Cardiac muscle cell (in vitro differentiated cells and primary cell): ENCODE data around the gene CDK14. TPM values are rescaled to one million over a fixed set of nuclear protein-coding genes. Genes with fewer than 3 reads are reported as not detected.

Source experiments
- DNase-seq, 2 donors: peaks; one replicate each; pipeline versions ENCODE4 v3.0.0 to v3.0.0-alpha.2; 2010 to 2017; ENCODE audit warnings: low read depth in 1 of 2, low spot score in 1 of 2
- H3K27ac ChIP-seq: fragments of 200-600 bp; sonication (generic); 2 replicates; pipeline ENCODE4 v1.5.1; 2016
- H3K27me3 ChIP-seq: fragments of 200-600 bp; sonication (generic); 2 replicates; pipeline ENCODE4 v1.6.0; 2016; ENCODE audit warnings: control low read depth
- H3K36me3 ChIP-seq: fragments of 200-600 bp; sonication (generic); 2 replicates; pipeline ENCODE4 v1.5.1; 2016; ENCODE audit warnings: control low read depth
- H3K4me1 ChIP-seq: fragments of 200-600 bp; sonication (generic); 2 replicates; pipeline ENCODE4 v1.8.1; 2017; ENCODE audit warnings: low read depth, mild to moderate bottlenecking, mixed run types
- H3K4me3 ChIP-seq: fragments of 200-600 bp; sonication (generic); 2 replicates; pipeline ENCODE4 v1.5.1; 2016; ENCODE audit warnings: mild to moderate bottlenecking
- H3K9me3 ChIP-seq: fragments of 200-600 bp; sonication (generic); 2 replicates; pipeline ENCODE4 v1.5.1; 2017; ENCODE audit warnings: low read depth, mild to moderate bottlenecking, control low read depth
- polyA plus RNA-seq: library from polyadenylated mRNA; unstranded; fragments of >200 nt; fragmentation: Nextera tagmentation; extraction: Ambion mirVana; gene quantifications from 2 replicates; pipeline ENCODE4 v1.2.1, GENCODE V29; 2016
- total RNA-seq: library from RNA; depleted of rRNA; stranded (reverse); fragments of >200 nt; gene quantifications from 2 replicates; pipeline ENCODE4 v1.2.3, GENCODE V29; 2016
- TF ChIP-seq, protein P1 (sequence below): IDR thresholded peaks from 2 replicates; pipeline ENCODE4 v1.5.1; 2012; ENCODE audit warnings: low read depth, mild to moderate bottlenecking, low read length

CDK14 gene
- total and polyA plus RNA-seq, 2 experiments from 2014 or later = 22.5 to 23.1 TPM

DNA sequence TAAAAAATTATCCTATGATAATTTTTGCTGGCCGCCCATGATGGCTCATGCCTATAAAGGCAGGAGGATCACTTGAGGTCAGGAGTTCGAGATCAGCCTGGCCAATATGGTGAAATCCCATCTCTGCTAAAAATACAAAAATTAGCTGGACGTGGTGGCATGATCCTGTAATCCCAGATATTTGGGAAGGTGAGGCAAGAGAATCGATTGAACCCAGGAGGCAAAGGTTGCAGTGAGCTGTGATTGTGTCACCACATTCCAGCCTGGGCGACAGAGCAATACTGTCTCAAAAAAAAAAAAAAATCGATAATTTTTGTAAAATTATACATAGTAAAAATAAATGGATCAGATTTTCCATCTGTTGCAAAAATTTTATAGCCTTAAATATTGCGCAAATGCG is 31.7 kb upstream of the CDK14 start:
- TF ChIP-seq, protein P1, sequence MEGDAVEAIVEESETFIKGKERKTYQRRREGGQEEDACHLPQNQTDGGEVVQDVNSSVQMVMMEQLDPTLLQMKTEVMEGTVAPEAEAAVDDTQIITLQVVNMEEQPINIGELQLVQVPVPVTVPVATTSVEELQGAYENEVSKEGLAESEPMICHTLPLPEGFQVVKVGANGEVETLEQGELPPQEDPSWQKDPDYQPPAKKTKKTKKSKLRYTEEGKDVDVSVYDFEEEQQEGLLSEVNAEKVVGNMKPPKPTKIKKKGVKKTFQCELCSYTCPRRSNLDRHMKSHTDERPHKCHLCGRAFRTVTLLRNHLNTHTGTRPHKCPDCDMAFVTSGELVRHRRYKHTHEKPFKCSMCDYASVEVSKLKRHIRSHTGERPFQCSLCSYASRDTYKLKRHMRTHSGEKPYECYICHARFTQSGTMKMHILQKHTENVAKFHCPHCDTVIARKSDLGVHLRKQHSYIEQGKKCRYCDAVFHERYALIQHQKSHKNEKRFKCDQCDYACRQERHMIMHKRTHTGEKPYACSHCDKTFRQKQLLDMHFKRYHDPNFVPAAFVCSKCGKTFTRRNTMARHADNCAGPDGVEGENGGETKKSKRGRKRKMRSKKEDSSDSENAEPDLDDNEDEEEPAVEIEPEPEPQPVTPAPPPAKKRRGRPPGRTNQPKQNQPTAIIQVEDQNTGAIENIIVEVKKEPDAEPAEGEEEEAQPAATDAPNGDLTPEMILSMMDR = no peak
- Histone ChIP-seq H3K27ac (no peak overlapping the region), H3K27me3 (no peaks in the 10 kb centered on the region), H3K9me3 (no peaks in the 10 kb centered on the region), H3K4me3 (no peak overlapping the region), H3K36me3 (no peaks in the 10 kb centered on the region), H3K4me1 (no peaks in the 10 kb centered on the region)
- DNase-seq = no peak

DNA sequence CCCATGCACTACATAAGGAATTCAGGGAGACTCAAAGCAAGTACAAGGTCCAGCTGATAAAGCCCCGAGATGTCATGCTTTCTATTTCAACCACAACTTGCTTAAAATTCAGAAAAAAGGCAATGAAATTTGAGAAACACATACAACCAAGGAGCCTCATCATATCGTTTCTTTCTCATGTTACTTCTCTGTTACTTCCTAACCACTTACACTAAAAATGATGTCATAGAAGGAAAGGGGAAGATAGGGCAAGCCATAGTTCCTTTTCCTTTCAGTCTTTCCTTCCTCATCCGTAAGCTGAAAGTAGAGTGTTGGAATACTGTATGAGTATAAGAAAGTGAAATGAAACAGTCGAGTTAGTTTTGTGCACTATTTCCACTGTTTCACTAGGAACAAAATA is 27.9 kb upstream of the CDK14 start:
- peaks cover 11% of the 10 kb centered on the region for H3K4me1 ChIP-seq
- no peak overlapping the region for H3K4me3 ChIP-seq
- TF ChIP-seq, protein P1 = no peak
- H3K27ac ChIP-seq = no peak overlapping the region
- no peaks in the 10 kb centered on the region for H3K36me3 ChIP-seq
- no peak for DNase-seq
- no peaks in the 10 kb centered on the region for H3K9me3 ChIP-seq
- H3K27me3 ChIP-seq = no peaks in the 10 kb centered on the region

DNA sequence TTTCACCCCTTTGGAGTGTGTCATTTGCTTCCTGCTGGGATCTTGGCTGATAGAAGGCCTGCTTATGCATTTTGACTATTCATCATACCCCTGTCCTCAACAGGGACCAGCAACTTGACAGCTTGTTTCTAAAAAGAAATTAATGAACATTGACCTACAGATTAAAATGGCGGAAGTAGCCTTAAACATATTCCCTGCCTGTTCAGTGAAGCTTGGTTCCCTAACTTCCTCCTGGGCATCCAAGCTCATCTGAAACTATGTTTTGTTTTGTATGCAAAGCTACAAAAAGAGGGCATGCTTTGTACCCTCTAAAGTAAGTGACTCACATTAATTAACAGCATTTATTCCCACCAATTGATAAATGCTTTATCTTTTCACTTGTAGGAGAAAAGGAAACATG is 26.8 kb upstream of the CDK14 start:
- TF ChIP-seq, protein P1 = no peak
- Histone ChIP-seq H3K9me3 (no peaks in the 10 kb centered on the region), H3K4me1 (peaks cover 22% of the 10 kb centered on the region), H3K27me3 (no peaks in the 10 kb centered on the region), H3K36me3 (no peaks in the 10 kb centered on the region), H3K4me3 (no peak overlapping the region), H3K27ac (no peak overlapping the region)
- no peak for DNase-seq

DNA sequence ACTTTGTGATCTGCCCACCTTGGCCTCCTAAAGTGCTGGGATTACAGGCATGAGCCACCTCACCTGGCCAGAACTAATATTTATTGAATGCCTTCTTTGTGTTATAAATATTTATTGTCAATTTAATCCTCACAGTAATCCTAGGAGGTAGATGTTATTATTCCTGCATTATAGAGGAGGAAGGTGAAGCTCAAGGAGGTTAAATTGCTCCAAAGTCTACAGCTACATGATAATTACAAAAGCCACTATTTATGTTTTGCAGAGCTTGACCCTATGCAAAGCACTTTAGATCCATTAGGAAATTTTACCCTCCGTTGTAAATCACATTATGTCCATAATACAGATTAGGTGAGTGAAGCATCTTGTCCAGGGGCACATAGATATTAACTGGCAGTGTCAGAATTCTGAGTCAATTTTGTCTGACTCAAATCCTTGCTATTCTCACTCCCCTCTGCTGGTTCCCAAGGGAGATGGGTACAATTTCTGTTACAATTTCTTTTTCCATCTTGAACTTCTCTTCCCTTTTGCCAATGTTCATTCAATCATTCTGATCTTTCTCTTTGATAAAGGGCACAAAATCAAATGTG is 25.7 kb upstream of the CDK14 start:
- Histone ChIP-seq H3K27ac (no peak overlapping the region), H3K9me3 (no peaks in the 10 kb centered on the region), H3K4me1 (peaks cover 31% of the 10 kb centered on the region), H3K27me3 (no peaks in the 10 kb centered on the region), H3K36me3 (no peaks in the 10 kb centered on the region), H3K4me3 (no peak overlapping the region)
- peak in 1 of 2 donors; percentile 25 for DNase-seq
- TF ChIP-seq, protein P1 = no peak

GRCh38 chr7:90574146-90574819 is 21.8 kb upstream of the CDK14 start:
- no peaks in the 10 kb centered on the region for H3K36me3 ChIP-seq
- TF ChIP-seq, protein P1 = no peak
- peaks cover 31% of the 10 kb centered on the region for H3K4me1 ChIP-seq
- H3K4me3 ChIP-seq = no peak overlapping the region
- H3K9me3 ChIP-seq = no peaks in the 10 kb centered on the region
- DNase-seq = peak; percentile 61 to 90
- peak overlapping the region; percentile 90 for H3K27ac ChIP-seq
- no peaks in the 10 kb centered on the region for H3K27me3 ChIP-seq
